Stimulated activated CD4-positive, alpha-beta T cell treated with anti-CD3 and anti-CD28 coated beads, TNF-alpha, amount 100 ng/mL, for 48 hours (primary cell): ENCODE results near the gene DDX24.

Source experiments
- DNase-seq, 3 donors: peaks; one replicate each; pipeline ENCODE4 v3.0.0-alpha.2; 2020; ENCODE audit warnings: low read depth in 3 of 3

Gene DDX24, protein sequence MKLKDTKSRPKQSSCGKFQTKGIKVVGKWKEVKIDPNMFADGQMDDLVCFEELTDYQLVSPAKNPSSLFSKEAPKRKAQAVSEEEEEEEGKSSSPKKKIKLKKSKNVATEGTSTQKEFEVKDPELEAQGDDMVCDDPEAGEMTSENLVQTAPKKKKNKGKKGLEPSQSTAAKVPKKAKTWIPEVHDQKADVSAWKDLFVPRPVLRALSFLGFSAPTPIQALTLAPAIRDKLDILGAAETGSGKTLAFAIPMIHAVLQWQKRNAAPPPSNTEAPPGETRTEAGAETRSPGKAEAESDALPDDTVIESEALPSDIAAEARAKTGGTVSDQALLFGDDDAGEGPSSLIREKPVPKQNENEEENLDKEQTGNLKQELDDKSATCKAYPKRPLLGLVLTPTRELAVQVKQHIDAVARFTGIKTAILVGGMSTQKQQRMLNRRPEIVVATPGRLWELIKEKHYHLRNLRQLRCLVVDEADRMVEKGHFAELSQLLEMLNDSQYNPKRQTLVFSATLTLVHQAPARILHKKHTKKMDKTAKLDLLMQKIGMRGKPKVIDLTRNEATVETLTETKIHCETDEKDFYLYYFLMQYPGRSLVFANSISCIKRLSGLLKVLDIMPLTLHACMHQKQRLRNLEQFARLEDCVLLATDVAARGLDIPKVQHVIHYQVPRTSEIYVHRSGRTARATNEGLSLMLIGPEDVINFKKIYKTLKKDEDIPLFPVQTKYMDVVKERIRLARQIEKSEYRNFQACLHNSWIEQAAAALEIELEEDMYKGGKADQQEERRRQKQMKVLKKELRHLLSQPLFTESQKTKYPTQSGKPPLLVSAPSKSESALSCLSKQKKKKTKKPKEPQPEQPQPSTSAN

DNA sequence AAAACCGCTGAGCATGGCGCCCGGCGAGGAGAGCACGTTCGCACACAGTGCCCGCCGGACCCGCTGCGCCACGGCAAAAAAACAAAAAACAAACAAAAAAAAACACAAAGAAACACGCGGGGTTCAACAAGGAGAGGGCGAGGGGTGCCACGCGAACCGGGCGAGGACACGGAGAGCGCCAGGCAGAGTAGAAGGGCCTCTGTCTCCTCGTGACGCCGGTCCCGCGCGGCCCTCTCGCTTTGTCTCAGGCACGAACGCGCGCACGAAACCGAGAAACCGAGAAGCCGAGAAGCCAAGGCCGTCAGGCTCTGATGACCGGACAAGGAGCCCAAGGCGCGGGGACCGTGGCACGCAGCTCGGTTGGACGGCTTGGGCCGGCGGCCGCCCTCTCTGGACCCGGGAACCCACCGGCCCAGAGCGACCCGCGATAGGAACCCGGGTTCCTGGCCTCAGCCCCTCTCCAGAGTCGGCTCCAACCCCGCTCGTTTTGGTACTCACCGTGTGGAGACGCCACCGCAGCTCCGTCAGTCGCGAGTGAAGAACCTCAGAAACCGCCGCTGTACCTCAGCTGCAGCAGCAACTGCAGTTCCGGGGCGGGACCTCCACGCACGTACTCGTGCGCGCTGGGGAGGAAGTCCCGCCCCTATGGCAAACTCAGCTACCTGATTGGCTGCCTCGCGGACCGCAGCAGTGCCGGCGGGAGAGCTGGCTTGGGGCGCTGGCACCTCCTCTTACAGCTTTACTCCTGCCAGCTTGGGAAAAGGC is at the start of gene DDX24, which contains the start of gene IFI27L1:
Gene DDX24 (minus strand): TSS at position 582 of the 765 bp plus-strand sequence. CDS start 1,460 bp downstream, outside the sequence.
Gene IFI27L1 (plus strand): TSS at position 690 of the 765 bp plus-strand sequence. CDS start 15,628 bp downstream, outside the sequence.
- peak; percentile 89 to 93 (median 93) for DNase-seq

DNA sequence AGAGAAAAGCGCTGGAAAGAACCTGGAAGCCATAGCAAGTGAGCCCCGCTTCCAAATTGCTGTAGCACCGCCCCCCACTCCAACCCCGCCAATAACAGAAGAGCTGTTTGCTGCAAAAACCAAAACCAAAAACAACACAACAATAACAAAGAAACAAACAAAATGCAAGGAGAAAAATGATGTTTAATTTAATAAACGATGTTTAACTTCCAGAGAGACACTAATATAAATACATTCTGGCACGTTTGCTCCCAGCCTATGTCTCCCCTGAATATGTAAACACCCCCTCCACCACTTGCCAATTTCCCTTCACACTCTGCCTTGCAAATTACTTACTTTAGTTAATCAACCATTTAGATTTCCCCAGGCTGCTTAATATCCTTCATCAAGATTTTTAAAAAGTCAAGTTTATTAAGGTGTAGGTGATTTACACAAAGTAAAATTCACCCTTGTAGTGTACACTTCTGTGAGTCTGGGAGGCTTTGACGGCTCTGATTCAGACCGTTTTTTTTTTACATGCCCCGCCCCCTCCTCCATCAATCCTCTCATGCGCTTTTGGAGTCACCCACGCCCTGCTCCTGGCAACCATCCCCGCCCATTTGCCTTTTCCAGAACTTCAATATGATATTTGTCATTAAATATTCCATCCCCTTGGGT is 48.9 kb upstream of the DDX24 start:
- peak in 1 of 3 donors; percentile 29 for DNase-seq

DNA sequence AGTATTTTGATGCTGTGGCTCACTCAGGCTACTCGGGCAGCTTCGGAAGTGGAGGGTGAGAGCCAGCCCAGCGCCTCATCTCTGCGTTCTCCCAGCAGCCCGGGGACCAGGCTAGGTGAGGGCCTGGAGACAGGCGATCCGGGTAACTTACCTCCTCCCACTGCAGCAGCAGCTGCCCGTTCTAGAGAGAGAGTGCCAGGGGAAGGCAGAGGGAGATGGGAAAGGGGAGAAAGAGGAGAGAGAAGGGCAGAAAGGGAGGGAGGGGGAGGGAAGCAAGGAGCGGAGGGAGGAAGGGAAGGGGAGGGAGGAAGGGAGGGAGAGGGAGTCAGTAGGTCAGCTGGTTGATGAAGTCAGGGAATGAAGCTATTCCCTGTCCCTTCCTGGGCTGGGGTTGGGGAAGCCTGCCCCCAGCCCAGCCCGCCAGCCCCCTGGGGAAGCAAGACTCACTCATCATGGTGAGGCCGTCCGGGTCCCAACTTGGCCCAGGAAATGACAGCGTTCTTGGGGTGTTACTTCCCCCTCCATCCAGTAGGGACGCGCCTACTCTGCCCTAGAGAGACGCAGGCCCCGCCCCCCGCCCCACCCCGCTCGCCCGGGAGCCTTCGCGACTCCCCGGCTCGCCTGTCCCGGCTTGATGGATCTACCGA is 48.2 kb upstream of the DDX24 start, which contains the start of gene IFI27L2:
Gene IFI27L2 (minus strand): TSS at position 494 of the 647 bp plus-strand sequence. CDS start 40 bp downstream, at position 454.
- DNase-seq = peak; percentile 32 to 56 (median 54)

DNA sequence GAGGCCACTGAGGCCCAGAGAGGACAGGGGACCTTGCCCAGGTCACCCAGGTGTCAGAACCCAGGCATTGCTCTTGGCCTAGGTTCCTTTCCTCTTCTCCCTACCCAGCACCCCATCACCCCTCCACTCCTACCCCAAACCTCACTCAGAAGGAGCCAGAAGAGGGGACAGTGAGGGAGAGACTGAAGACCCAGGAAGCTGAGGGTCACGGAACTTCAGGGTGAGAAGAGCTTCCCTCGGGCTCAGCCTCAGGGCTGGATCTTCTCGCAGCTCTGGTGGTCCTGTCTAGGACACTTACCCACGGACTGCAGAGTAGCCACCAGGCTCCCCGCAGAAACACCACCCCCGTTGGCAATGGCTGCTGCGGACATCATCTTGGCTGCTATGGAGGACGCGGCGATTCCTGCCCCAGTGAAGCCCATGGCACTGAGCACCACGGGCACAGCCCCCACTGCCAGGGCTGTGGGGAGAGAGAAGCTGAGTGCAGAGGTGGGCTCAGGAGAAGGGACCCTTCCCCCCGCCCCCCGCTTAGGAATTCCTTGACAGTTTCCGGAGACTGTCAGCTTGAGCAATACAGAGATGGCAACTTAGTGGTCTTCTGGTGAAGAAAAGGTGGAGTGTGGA is 47.3 kb upstream of the DDX24 start:
- DNase-seq = no peak

DNA sequence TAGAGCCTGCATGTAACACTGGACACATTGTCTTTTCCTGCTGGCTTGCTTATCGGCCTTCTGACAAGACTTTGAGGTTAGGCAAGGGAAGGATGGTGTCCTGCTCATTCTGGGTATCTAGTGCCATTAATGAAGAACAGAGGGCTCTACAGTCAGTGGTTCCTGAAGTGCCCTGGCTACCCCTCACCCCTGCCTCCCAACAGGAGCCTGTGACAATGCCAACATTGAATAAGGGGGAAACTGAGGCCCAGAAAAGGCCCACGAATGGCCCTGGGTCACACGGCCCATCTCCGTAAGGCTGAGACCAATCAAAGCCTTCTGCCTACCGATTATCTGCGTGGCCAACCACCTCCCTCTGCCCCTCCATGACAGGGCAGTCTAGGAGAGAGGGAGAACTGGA is 46.3 kb upstream of the DDX24 start:
- DNase-seq = no peak

DNA sequence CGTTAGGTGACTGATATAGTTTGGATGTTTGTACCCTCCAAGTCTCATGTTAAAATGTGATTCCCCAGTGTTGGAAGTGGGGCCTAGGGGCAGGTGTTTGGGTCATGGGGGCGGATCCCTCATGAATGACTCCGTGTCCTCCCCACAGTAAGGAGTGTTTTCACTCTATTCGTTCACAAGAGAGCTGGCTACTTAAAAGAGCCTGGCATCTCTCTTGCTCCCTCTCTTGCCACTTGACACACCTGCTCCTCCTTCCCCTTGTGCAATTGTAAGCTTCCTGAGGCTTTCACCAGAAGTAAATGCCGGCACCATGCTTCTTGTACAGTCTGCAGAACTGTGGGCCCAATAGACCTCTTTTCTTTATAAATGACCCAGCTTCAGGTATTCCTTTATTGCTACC is 45.8 kb upstream of the DDX24 start:
- no peak for DNase-seq

DNA sequence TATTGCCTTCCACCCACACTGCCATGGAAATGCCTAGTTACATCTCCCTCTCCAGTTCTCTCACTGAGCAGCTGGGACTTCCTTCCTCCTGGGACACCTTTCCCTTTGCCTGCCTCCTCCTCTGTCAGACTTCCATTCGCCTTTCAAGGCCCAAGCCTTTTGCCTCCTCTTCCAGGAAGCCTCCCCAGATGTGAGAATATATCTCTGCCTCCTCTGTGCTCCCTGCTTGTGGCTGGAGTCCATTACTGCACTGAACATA is 45.3 kb upstream of the DDX24 start:
- DNase-seq = no peak

DNA sequence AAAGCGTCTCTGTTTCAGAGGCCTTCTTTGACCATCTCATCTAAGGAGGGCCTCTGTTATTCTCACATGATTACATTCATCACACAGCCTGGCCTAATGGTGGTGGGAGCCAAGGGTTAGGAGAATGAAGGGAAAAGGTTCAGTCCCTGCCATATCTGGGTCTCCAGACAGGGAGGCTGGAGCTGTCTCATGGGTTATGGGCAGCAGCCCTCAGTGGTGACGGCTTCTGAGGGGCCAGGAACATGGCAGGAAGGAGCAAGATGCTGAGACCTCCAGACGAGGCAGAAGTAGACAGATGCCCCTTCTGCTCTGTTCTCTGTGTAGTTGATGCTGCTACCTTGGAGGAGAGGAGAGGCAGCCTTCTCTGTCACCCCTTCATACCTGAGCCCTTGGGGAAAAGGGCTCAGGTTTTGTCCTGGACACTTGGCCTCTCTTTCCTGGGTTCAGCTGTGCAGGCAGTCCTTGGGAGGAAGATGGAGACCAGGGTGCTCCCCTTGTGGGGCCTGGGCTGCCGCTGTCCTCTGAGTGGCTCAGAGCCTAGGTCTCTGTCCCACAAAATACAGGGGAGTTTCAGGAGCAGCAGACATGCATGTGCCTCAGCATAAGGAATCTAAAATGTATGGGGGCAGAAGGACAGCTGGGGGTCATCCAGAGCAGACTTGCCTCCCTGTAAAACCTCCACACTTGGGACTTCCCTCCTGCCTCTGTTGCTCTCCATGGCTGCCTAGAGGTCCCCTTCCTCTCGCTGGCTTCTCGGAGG is 44.8 kb upstream of the DDX24 start:
- no peak for DNase-seq

DNA sequence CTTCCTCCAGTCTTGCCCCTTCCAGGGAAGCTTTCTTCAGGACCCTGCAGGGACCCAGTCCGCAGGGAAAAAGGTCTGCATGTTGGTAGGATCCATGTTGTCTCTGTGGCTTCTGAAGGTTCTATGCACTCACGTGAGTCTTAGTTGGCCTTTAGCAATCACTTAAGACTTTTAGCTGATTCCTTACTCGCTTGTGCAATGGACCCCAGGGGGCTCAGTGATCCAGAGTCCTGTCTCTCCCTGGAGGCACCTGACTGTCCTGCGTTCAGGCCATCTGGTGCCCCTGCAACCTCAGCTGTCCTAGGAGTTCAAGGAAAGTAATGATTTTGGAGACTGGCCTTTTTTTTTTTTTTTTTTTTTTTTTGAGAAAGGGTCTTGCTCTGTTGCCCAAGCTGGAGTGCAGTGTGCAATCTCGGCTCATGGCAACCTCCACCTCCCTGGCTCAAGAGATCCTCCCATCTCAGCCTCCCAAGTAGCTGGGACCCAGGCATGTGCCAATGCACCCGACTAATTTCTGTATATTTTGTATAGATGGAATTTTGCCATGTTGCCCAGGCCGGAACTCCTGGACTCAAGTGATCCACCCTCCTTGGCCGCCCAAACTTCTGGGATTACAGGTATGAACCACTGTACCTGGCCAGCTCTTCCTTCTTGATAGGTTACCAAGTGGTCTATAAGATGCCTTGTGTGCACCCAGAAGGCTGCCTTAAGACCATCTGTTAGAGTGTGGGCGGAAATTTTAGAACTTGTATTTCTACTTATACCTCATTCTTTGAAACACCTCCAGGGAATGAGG is 43.8 kb upstream of the DDX24 start:
- no peak for DNase-seq

DNA sequence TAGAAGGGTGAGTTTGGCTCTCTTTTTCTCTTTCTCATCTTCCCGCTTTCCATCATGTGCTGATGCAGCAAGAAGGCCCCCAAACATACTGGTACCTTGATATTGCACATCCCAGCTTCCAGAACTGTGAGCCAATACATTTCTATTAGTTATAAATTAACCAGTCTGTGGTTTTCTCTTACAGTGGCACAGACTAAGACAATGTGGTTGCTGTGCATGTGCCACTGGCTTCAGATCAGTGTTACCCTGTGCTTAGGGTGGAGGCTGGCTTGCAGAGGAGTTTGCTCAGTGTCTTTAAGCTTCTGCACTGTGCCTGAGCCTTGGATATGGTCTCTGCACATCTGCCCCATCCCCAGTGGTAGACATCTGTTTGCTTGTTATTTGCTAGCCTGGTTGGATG is 42.9 kb upstream of the DDX24 start:
- DNase-seq = no peak

DNA sequence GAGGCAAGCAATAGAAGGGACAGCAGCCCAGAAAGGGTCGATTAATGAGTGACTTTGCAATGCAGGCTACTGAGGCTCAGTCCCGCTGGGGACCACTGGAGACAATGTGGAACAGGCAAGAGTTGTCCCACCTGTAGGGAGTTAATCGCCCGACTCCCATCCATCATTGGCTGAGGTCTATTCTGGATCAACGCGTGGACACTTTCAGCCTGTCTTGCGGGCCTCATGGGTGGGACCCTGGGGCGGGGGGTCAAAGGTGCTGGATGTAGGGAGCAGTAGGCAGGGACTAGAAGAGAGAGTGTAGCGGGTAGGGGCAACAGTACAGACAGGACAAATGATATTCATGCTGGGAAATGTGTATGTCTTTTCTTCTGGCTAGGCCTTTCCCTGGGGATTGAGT is 42.3 kb upstream of the DDX24 start:
- no peak for DNase-seq

DNA sequence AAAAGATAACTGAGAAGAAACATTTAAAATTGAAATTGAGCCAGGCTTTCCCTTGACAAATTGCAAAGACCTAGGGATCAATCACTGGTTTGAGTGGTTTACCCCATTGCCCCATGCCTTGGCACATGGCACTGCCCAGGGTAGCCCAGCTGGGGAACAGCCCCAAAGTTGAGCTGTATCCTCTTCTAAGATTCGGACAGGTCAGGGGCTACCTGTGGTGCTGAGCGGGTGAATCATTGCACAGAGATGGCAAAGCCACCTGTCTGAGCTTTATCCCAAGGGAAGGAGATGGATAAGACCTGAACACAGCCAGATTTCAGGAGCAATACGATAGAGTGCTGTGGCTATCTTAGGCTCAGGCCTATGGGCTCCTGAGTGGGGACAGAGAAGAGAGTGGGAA is 41.4 kb upstream of the DDX24 start:
- DNase-seq = no peak

DNA sequence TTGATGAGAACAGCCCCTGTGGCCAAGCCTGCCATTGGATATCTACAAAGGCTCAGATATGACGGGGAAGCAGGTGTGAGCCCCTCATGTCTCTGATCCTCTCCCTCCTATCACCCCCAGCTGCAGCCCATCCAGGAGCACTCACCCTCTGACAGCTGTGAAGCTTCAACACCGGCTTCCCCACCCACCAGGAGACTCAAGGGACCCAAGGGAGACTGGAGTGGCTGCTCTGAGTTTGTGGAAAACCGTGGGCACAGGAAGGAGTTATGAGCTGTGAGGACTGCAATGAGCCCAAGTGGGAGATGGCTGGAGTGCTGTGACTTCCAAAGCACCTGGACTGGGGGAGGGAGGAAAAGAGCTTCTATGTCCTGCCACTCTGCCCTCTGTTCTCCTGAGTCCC is 40.5 kb upstream of the DDX24 start:
- no peak for DNase-seq

DNA sequence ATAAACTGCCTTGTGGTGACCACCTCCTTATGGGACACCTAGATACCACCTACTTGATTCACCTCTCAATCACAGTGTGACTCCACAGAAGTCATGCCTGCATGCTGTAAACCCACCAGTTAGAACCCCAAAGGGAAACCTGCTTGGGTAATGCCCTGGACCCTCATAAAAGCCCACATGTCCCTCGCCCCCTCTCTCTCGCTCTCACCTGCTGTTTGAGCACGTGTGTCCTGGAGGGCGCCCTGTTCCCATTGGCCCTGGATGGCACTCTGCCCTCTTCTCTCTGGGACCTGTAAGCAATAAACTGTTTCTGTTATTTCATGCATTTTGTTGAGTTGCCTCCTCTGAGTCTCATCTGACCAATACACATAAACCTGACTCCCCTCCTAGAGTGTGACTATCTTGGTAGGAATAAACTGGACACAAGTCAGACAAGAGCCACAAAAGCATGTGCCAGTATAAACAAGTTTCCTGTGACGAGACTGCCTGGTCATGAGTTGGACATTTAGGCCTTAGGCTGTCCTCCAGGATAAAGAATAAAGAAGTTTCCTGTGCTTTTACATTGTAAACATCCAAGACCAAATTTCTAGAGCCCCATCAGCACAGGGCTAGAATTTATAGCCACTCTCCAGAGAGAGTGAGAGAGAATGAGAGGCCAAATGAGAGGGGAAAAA is 39.8 kb upstream of the DDX24 start:
- no peak for DNase-seq

DNA sequence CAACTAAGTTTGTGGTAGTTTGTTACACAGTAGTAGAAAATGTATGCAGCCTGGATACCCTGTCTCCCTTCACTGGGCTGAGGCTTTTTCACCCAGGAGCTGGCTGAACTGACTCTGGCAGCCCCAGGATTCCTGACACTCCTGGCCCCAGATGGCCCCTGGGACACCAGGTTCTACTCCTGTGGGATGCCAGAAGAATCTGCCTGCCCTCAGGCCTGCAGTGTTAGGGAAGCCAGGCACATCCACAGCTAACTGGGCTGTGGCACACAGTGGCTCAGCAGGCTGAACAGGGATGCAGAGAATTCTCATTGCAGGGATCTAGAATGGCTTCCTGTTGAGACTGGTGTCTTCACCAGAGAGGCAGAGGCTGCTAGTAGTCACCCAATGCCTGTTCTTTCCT is 38.1 kb upstream of the DDX24 start:
- DNase-seq = no peak

DNA sequence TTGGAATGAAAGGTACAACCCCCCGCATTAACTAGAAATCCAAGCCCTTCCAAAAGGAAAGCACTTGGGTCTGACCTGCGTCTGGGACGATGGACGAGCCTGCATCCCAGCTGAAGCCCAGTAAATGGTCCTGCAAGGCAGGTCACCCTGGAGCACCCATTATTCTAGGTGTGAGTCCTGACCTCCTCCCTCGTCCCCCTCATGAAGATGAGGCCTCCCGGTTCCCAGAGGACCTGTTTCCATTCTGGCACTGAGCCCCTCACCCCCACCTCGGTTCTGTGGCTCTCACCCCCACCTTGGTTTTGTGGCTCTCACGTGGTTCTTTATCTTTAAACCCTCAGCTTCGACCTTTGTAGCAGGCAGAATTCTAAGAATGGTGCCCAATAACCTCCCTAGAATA is 36.9 kb upstream of the DDX24 start:
- DNase-seq = no peak

DNA sequence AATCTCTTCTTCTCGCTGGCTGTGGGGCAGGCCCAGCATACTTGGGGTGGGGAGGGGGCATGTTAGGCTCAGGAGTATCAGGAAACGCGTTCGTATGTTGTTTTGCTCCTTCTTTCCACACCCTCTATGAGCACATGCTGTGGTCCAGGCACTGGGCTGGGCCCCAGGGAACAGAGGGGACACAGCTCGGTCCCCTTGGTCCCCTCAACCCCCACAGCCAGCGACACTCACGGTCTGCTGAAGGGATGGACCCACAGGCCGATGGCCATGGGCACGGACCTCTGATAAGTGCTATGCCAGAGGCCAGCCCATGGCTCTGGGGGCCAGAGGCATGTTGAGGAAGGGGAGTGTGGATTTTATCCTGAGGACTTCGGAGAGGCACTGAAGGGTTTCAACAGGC is 35.7 kb upstream of the DDX24 start:
- no peak for DNase-seq

DNA sequence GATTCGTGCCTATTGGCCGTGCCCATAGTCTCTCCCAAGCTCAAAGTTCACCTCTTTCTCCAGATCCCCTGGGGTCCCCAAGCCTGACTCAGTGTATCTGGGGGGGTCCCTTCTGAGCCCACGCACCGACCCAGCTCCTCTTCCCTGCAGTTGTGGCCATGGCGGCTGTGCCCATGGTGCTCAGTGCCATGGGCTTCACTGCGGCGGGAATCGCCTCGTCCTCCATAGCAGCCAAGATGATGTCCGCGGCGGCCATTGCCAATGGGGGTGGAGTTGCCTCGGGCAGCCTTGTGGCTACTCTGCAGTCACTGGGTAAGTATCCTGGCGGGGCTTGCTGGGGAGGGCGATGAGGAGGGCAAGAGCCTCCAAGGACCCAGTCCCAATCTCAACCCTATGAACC is 34.6 kb upstream of the DDX24 start:
- no peak for DNase-seq
